Measurements from ENCODE around the gene NTSR1. TPM values are rescaled to one million over a fixed set of nuclear protein-coding genes. Genes with fewer than 3 reads are reported as not detected.

Gene NTSR1
- total RNA-seq, 3 donors from 2014 or later (not counting 1 experiment from before 2014, with no cell fraction given) = 0.11 to 0.45 TPM; not detected in 1

DNA sequence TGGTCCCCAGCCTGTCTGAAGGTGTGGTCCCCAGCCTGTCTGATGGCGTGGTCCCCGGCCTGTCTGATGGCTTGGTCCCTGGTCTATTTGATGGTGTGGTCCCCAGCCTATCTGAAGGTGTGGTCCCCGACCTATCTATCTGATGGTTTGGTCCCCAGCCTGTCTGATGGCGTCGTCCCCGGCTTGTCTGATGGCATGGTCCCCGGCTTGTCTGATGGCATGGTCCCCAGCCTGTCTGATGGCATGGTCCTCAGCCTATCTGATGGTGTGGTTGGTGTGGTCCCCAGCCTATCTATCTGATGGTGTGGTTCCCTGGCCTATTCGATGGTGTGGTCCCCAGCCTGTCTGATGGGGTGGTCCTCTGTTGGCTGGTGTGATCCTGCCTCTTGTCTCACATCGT lies 69.4 kb downstream of the NTSR1 start:
- H3K9me3 Mint-ChIP-seq = no peaks in the 10 kb centered on the region
- 97% methylated on average over 9 of the region's 9 CpGs for WGBS (ENCODE audit: insufficient coverage)
- no peak overlapping the region for H3K4me3 Mint-ChIP-seq
- ATAC-seq (no peak), DNase-seq (no peak)
- Histone ChIP-seq H3K36me3 (ENCODE audit: control insufficient read depth, insufficient read depth, low read length) (no peaks in the 10 kb centered on the region), H3K27ac (ENCODE audit: low read length) (no peak overlapping the region), H3K27me3 (ENCODE audit: control insufficient read depth, insufficient read depth, low read length) (no peaks in the 10 kb centered on the region), H3K4me3 (ENCODE audit: low read length) (no peak overlapping the region), H3K9me3 (ENCODE audit: control insufficient read depth, insufficient read depth, low read length) (no peaks in the 10 kb centered on the region), H3K4me1 (ENCODE audit: control insufficient read depth, insufficient read depth, low read length) (peaks cover 37% of the 10 kb centered on the region)
- no peaks in the 10 kb centered on the region for H3K27me3 Mint-ChIP-seq (ENCODE audit: low read depth in 2 of 2)
- H3K4me1 Mint-ChIP-seq = peaks cover 8 to 28% of the 10 kb centered on the region in 2 donors
- no peaks in the 10 kb centered on the region for H3K36me3 Mint-ChIP-seq
- TF ChIP-seq, protein P1, sequence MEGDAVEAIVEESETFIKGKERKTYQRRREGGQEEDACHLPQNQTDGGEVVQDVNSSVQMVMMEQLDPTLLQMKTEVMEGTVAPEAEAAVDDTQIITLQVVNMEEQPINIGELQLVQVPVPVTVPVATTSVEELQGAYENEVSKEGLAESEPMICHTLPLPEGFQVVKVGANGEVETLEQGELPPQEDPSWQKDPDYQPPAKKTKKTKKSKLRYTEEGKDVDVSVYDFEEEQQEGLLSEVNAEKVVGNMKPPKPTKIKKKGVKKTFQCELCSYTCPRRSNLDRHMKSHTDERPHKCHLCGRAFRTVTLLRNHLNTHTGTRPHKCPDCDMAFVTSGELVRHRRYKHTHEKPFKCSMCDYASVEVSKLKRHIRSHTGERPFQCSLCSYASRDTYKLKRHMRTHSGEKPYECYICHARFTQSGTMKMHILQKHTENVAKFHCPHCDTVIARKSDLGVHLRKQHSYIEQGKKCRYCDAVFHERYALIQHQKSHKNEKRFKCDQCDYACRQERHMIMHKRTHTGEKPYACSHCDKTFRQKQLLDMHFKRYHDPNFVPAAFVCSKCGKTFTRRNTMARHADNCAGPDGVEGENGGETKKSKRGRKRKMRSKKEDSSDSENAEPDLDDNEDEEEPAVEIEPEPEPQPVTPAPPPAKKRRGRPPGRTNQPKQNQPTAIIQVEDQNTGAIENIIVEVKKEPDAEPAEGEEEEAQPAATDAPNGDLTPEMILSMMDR (IDR thresholded peaks at IDR 0.05) = no peak
- peak overlapping the region in 1 of 2 donors; percentile 18 for H3K27ac Mint-ChIP-seq
- intact Hi-C loops (cut with micrococcal nuclease) = no loop called here

DNA sequence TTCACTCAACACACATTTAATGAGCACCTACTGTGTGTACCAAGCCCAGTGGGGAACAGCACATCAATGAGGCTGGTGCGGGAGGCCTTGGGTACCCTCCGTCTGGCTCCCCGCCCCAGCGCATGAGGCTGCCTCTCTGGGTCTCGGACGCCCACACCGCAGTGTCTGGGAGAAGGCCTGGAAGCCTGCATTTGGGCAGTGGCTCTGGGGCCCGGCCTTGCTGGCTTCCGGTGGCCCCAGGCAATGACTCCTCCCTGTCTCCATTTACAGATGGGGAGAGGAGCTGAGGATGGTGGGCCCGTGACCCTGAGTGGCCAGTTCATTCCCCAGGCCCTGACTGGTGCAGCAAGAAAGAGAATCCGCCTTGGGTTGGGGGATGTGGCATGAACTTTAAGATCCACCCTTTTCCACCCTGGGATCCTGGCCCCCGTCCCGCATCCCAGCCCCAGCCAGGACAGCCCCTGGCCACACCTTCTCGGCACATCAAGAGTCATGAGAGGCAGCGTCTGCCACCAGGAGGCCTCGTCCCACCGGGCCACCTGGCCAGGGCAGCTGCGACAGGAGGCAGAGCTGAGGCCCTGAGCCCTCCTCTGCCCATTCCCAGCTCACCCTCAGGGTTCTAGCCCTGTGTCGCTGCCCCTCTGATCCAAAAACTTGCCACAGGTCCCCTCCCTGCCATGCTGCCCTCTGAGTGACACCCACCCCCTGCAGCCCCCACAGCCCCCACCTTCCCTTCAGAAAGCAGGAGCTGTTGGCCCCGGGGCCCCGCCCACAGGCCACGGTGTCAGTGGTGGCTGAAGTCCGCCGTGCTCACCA lies 70.2 kb downstream of the NTSR1 start:
- H3K27me3 Mint-ChIP-seq (ENCODE audit: low read depth in 2 of 2) = no peaks in the 10 kb centered on the region
- DNase-seq (no peak), ATAC-seq (no peak)
- peak overlapping the region in 1 of 2 donors; percentile 18 for H3K27ac Mint-ChIP-seq
- H3K4me1 ChIP-seq (ENCODE audit: control insufficient read depth, insufficient read depth, low read length) = peaks cover 37% of the 10 kb centered on the region
- TF ChIP-seq, protein P1 (IDR thresholded peaks at IDR 0.05) = no peak
- no peak overlapping the region for H3K4me3 Mint-ChIP-seq
- no peaks in the 10 kb centered on the region for H3K9me3 ChIP-seq (ENCODE audit: control insufficient read depth, insufficient read depth, low read length)
- H3K9me3 Mint-ChIP-seq = no peaks in the 10 kb centered on the region
- H3K4me3 ChIP-seq (ENCODE audit: low read length) = no peak overlapping the region
- no peaks in the 10 kb centered on the region for H3K36me3 ChIP-seq (ENCODE audit: control insufficient read depth, insufficient read depth, low read length)
- intact Hi-C loops (cut with micrococcal nuclease) = no loop called here
- 86% methylated on average over 24 of the region's 24 CpGs for WGBS (ENCODE audit: insufficient coverage)
- H3K4me1 Mint-ChIP-seq = peaks cover 8 to 28% of the 10 kb centered on the region in 2 donors
- no peaks in the 10 kb centered on the region for H3K27me3 ChIP-seq (ENCODE audit: control insufficient read depth, insufficient read depth, low read length)
- H3K27ac ChIP-seq (ENCODE audit: low read length) = no peak overlapping the region
- no peaks in the 10 kb centered on the region for H3K36me3 Mint-ChIP-seq

DNA sequence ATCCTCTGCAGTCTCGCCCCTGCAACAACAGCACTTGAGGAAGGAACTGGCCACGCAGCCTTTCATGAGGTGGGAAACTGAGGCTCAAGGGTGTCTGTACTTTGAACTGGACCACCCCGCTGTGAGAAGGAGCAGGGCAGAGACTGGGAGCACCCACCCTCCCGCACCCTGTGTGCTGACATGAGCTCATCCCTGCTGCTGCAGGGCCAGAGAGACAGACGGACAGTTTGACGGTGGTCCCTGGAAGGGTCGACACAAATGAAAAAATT lies 70.7 kb downstream of the NTSR1 start:
- Mint-ChIP-seq H3K4me3 (no peak overlapping the region), H3K27me3 (ENCODE audit: low read depth in 2 of 2) (no peaks in the 10 kb centered on the region), H3K27ac (no peak overlapping the region), H3K9me3 (no peaks in the 10 kb centered on the region), H3K36me3 (no peaks in the 10 kb centered on the region), H3K4me1 (peaks cover 8 to 28% of the 10 kb centered on the region in 2 donors)
- DNase-seq (no peak), ATAC-seq (no peak)
- Histone ChIP-seq H3K27ac (ENCODE audit: low read length) (no peak overlapping the region), H3K4me3 (ENCODE audit: low read length) (no peak overlapping the region), H3K36me3 (ENCODE audit: control insufficient read depth, insufficient read depth, low read length) (no peaks in the 10 kb centered on the region), H3K27me3 (ENCODE audit: control insufficient read depth, insufficient read depth, low read length) (no peaks in the 10 kb centered on the region), H3K4me1 (ENCODE audit: control insufficient read depth, insufficient read depth, low read length) (peaks cover 35% of the 10 kb centered on the region), H3K9me3 (ENCODE audit: control insufficient read depth, insufficient read depth, low read length) (no peaks in the 10 kb centered on the region)
- TF ChIP-seq, protein P1 (IDR thresholded peaks at IDR 0.05) = no peak
- intact Hi-C loops (cut with micrococcal nuclease) = no loop called here
- 85% methylated on average over 7 of the region's 7 CpGs for WGBS (ENCODE audit: insufficient coverage)

DNA sequence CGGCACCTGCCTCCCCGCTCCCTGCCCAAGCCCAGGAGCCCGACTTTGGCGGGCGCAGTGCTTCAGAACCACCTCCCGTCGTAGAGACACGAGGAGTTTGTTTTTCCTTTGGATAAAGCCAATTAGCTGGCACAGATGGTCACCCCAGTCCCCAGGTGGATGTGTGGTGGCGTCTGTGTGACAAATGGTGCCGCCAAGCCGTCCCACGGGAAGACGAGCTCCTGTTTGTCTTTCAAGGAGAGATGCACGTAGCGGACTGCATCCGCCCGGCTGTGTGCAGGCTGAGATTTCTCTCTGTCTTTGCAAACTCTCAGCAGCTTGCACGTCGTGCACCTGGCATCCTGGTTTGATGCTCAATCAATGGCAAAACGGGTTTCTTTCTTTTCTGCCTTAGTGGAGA lies 71.6 kb downstream of the NTSR1 start:
- Histone ChIP-seq H3K27me3 (ENCODE audit: control insufficient read depth, insufficient read depth, low read length) (no peaks in the 10 kb centered on the region), H3K9me3 (ENCODE audit: control insufficient read depth, insufficient read depth, low read length) (no peaks in the 10 kb centered on the region), H3K4me1 (ENCODE audit: control insufficient read depth, insufficient read depth, low read length) (peaks cover 26% of the 10 kb centered on the region), H3K4me3 (ENCODE audit: low read length) (no peak overlapping the region), H3K36me3 (ENCODE audit: control insufficient read depth, insufficient read depth, low read length) (no peaks in the 10 kb centered on the region), H3K27ac (ENCODE audit: low read length) (no peak overlapping the region)
- no peaks in the 10 kb centered on the region for H3K36me3 Mint-ChIP-seq
- DNase-seq = no peak
- H3K27me3 Mint-ChIP-seq (ENCODE audit: low read depth in 2 of 2) = no peaks in the 10 kb centered on the region
- TF ChIP-seq, protein P1 (IDR thresholded peaks at IDR 0.05) = no peak
- H3K9me3 Mint-ChIP-seq = no peaks in the 10 kb centered on the region
- ATAC-seq = no peak
- 87% methylated on average over 19 of the region's 20 CpGs for WGBS (ENCODE audit: insufficient coverage)
- H3K27ac Mint-ChIP-seq = no peak overlapping the region
- H3K4me3 Mint-ChIP-seq = no peak overlapping the region
- H3K4me1 Mint-ChIP-seq = peaks cover 8 to 27% of the 10 kb centered on the region in 2 donors
- intact Hi-C loops (cut with micrococcal nuclease) = no loop called here

Data from natural killer cell (primary cell).